DMS53 treated with DMSO at 0.1 percent for 48 hours (cell line): Measurements from ENCODE around the gene GPRASP1.
"Not testable (repeated sequence)": the region's sequence is repeated elsewhere in the genome, so short reads cannot be mapped to it uniquely, and the experiment has no call there.

ENCODE experiments used
- DNase-seq: peaks from one replicate; lab custom pipeline; 2025; ENCODE audit not compliant: unreplicated experiment; lab: John Stamatoyannopoulos, UW

The GPRASP1 gene

DNA sequence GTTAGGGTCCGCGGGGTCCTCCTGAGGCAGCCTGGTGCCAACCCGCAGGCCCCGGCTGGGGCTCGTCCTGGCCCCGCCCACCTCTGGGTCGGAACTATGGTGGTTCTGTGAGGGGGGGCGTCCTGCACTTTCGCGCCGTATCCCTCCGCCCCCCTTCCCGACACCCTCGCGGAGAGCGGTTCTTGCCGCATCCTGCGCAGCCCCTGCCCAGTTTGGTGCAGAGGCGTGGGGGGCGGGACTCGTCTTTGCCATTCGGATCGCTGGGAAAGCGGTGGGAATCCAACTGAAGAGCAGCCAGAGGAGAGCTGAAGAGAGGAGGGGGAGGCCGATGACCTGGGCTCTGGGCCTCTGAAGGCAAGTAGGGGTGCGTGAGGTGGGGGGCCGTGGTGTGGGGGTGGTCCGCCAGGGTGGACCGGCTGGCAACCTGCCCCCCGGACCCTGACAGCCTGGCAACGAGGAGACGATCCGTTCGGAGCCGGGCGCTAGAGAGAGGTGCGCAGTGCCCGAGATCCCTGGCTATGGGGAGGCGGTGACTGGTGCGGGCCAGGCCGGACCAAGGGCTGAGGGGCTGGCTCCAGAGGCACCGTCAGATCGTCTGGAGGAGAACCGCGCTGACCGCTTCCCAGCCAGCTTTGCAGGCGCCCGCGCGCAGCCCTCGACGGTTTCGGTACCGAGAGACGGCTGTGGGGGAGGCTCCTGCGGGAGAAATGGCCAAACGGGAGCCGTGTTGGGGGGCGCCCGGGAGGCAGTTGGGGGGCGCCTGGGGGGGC is at the start of gene GPRASP1:
GPRASP1 (plus strand) TSS at position 242 of the 770 bp plus-strand sequence. CDS start 2,431 bp downstream, outside the sequence.
- no peak for DNase-seq

GRCh38 chrX:102604327-102604726 is 47.0 kb upstream of the GPRASP1 start:
- DNase-seq, result no peak

DNA sequence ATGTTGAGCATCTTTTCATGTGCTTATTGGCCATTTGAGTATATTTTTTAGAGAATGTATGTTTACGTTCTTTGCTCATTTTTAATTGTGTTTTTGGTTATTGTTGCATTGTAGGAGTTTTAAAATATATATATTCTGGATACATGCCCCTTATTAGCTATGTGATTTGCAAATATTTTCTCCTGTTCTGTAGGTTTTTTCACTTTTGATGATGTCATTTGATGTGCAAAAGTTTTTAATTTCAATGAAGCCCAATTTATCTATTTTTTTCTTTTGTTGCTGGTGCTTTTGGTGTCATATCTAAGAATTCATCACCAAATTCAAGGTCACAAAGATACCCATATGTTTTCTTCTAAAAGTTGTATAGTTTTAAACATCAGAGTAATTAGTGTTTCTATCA is 45.2 kb upstream of the GPRASP1 start:
- DNase-seq, result no peak

- no peak for DNase-seq
Observed at GRCh38 chrX:102610905-102611304, 40.4 kb upstream of the GPRASP1 start.

DNA sequence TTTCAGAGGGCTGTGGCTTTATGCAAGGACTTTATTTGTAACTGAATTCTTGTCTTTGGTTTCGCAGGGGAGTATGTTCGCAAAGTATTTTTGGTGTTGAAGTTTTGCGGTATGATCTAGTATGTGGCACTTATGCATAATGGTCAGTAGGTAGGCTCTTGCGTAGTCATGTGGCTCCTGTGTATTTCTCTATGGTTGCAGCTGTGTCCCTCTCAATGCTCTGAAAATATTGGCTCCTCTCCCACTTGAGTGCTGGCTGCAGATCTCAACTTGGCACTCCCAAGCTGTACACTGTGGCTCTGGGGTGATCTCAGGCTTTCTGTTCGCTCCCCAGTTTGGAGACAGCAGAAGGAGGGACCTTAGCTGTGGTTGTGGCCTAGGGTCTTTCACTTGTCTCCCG is 27.2 kb upstream of the GPRASP1 start:
- no peak for DNase-seq

GRCh38 chrX:102627640-102628039 is 23.6 kb upstream of the GPRASP1 start:
- DNase-seq, result no peak

- no peak for DNase-seq
Observed at GRCh38 chrX:102637561-102637960, 13.7 kb upstream of the GPRASP1 start.

- no peak for DNase-seq
Observed at GRCh38 chrX:102650903-102651241, 411 bp upstream of the GPRASP1 start.

DNA sequence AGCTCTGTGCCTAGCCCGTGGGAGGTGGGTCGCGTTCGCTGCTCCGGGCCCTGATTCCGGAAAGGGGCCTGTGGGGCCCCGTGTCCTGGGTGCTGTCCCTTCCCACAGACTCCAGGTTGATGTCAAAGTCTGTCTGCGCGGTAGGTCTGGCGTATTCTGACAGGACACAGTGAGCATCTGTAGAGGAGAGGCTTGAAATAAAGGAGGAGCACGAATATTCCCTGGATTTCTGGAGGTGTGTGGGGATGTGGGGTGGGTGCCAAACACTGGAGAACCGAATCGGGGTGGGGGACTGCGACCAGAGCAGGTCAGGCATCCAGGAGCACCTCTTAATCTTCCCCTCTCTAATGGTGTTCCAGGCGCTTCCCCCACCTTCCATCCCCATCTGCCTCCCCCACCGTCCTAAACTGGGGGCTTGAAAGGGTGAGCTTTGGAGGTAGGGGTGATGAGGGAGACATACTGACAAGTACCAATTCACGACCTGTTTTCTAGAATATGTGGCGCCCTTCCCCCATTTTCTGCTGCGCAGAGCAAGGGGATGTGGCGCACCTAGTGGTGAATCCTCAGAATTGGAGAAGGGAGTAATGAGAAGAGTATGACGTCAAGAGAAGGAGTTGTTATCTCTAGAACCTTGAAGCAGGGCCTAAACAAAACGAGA is 877 bp downstream of the GPRASP1 start:
- no peak for DNase-seq

DNA sequence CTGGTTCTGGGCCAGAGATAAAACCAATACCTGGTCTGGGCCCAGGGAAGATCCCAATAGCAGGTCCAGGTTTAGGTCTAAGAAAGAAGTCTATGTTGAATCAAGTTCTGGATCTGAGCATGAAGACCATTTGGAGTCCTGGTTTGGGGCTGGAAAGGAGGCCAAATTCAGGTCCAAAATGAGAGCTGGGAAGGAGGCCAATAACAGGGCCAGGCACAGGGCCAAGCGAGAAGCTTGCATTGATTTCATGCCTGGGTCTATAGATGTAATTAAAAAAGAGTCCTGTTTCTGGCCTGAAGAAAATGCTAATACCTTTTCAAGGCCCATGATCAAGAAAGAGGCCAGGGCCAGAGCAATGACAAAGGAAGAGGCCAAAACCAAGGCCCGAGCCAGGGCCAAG is 3.4 kb downstream of the GPRASP1 start:
- no peak for DNase-seq

- no peak for DNase-seq
Observed at GRCh38 chrX:102658556-102658955, 7.3 kb downstream of the GPRASP1 start.

- peak; percentile 53 for DNase-seq
Observed at GRCh38 chrX:102659790-102660757, 8.8 kb downstream of the GPRASP1 start.

DNA sequence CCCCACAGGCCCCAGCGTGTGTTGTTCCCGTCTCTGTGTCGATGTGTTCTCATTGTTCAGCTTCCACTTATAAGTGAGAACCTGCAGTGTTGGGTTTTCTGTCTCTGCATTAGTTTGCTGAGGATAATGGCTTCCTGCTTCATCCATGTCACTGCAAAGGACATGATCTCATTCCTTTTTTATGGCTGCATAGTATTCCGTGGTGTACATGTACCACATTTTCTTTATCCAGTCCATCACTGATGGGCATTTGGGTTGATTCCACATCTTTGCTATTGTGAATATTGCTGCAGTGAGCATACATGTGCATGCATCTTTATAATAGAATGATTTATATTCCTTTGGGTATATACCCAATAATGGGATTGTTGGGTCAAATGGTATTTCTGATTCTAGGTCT is 12.5 kb downstream of the GPRASP1 start:
- not testable (repeated sequence) for DNase-seq

GRCh38 chrX:102667034-102667433 is 15.8 kb downstream of the GPRASP1 start:
- not testable (repeated sequence) for DNase-seq

- no peak for DNase-seq
Observed at GRCh38 chrX:102669526-102669925, 18.2 kb downstream of the GPRASP1 start.

- DNase-seq, result no peak
Observed at GRCh38 chrX:102672856-102673255, 21.6 kb downstream of the GPRASP1 start.

GRCh38 chrX:102677479-102677878 is 26.2 kb downstream of the GPRASP1 start:
- DNase-seq, result not testable (repeated sequence)

DNA sequence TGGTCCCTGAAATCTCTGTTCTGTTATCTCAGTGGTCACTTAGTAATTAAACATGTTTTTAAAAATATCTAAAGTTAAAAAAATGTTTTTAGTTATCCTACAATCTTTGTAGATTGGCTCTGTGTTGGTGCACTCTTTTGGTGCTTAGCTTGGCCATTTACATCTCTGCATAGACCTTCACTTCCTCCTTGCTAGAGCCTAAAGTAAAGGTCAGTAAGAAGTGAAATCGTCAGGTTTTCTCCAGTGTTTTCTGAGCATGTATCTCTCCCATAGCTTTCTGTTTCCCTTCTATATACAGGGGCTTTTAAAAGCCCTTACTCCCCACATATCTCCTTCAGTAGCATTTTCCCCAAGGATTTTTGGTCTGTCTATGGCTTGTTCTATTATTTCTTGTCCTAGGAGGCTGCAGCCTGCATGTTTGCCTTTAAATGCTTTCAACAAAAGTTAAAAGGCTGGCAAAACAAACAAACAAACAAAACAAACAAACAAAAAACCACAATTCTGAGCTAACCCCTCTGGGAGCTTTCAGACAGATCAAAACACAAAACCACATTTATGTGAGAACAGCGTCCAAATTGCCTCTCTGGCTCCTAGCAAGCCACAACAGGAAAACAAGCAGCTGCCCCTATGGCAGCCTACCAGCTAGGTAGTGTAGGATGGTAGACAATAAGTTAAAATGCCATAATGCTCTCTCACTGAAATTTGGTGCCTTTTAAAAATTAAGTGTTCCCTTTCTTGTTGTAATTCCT is 33.7 kb downstream of the GPRASP1 start:
- no peak for DNase-seq

DNA sequence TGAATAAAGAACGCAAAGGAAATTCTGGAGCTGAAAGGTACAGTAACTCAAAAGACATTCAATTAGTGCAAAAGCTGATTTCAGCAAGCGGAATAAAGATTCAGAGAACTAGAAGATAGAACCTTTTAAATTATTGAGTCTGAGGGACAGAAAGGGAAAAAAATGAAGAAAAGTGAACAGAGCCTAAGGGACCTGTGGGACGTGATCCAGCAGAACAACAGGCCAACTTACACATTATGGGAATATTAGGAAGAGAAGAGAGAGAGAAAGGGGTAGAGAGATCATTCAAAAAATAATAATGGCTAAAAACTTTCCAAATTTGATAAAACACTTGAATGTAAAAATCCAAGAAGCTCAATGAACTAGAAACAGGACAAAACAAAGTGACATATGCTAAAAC is 43.5 kb downstream of the GPRASP1 start:
- no peak for DNase-seq

GRCh38 chrX:102696306-102696705 is 45.0 kb downstream of the GPRASP1 start:
- no peak for DNase-seq

DNA sequence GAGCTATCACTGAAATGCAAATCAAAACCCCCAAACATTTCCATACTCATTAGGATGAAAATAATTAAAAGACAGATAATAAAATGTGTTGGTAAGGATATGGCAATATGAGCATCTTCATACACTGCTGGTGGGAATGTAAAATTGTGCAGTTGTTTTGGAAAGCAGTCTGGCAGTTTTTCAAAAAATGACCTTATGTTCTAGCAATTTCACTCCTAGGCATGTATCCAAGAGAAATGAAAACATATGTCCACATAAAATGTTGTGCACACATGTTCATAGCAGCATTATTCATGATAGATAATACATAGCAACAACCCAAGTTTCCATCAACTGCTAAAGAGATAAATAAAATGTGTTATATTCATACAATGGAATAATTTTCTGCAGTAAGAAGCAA is 46.2 kb downstream of the GPRASP1 start:
- no peak for DNase-seq
